ENCODE measurements around the gene GRIN2A. TPM values are rescaled to one million over a fixed set of nuclear protein-coding genes. Genes with fewer than 3 reads are reported as not detected.

Gene GRIN2A
- total RNA-seq, 1 donor: 3.4 TPM

DNA sequence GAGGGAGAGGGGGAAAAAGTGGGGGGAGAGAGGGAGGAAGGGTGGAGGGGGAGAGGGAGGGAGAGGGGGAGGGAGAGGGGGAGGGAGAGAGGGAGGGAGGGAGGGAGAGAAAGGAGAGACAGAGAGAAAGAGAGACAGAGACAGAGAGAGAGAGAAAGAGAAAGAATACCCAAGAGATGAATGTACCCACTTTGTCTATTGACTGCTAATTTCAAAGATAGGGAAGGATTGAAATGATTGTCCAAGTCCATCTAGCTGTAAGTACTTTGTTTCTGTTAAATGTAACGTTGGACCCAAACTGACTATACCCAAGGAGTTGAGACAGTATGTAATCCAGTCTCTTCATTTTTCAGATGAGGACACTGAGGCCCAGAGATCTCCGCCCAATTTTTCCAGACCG is 374.9 kb downstream of the GRIN2A start:
- TF ChIP-seq, protein P1, sequence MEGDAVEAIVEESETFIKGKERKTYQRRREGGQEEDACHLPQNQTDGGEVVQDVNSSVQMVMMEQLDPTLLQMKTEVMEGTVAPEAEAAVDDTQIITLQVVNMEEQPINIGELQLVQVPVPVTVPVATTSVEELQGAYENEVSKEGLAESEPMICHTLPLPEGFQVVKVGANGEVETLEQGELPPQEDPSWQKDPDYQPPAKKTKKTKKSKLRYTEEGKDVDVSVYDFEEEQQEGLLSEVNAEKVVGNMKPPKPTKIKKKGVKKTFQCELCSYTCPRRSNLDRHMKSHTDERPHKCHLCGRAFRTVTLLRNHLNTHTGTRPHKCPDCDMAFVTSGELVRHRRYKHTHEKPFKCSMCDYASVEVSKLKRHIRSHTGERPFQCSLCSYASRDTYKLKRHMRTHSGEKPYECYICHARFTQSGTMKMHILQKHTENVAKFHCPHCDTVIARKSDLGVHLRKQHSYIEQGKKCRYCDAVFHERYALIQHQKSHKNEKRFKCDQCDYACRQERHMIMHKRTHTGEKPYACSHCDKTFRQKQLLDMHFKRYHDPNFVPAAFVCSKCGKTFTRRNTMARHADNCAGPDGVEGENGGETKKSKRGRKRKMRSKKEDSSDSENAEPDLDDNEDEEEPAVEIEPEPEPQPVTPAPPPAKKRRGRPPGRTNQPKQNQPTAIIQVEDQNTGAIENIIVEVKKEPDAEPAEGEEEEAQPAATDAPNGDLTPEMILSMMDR (IDR thresholded peaks at IDR 0.05; ENCODE audit: insufficient read depth, low read length): no peak

DNA sequence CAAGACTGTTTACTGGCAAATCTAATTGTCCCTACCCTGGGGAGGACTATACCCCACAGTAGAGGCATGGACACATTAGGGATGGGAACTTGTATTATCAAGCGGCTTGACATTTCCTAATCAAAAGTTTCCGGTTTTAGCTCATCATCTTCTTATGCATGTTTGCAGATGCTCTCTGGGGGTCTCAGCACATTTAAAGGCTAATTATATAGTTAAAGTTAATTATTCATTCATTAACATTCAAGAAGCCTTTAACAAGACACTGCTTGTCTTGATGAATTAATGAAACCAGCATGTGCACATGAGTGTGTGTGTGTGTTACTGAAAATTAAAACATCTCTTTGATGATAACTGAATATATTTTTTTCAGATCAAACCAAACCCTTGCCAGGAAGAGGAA is 377.1 kb downstream of the GRIN2A start:
- TF ChIP-seq, protein P1 (IDR thresholded peaks at IDR 0.05; ENCODE audit: insufficient read depth, low read length): no peak
- H3K4me3 ChIP-seq (ENCODE audit: low read depth, low read length): no peak overlapping the region
- no peak for DNase-seq (ENCODE audit: low read depth)

More for the DNA sequence above, 374.9 kb downstream of the GRIN2A start:
- DNase-seq (ENCODE audit: low read depth): no peak
- H3K4me3 ChIP-seq (ENCODE audit: low read depth, low read length): no peak overlapping the region

DNA sequence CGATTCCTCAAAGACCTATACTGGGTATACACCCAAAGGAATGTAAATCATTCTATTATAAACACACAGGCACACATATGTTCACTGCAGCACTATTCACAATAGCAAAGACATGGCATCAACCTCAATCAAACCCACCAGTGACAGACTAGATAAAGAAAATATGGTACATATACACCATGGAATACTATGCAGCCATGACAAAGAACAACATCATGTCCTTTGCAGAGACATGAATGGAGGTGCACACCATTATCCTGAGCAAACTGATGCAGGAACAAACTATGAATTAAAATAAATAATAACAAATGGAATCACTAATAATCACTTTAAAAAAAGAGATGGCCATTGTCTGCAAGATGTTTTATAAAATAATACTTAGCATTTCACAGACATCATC is 380.1 kb downstream of the GRIN2A start:
- no peak overlapping the region for H3K4me3 ChIP-seq (ENCODE audit: low read depth, low read length)
- DNase-seq (ENCODE audit: low read depth): no peak
- TF ChIP-seq, protein P1 (IDR thresholded peaks at IDR 0.05; ENCODE audit: insufficient read depth, low read length): no peak

DNA sequence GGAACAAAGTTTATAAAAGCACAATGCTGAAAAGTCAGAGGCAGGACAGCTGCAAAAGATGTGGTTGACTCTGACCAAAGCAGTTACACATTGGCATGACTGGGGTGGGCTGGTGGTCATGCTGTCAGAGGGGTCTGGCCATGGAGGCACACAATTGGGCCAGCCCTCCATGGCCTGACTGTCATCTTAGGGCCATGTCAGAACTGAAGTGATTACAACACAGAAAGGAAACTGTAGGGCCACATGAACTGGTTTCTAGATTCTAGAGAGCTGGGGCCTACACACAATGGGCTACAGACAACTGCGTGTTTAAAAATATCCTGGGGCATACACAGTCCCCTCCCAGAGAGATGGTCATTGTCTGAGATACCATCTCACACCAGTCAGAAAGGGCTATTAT is 380.6 kb downstream of the GRIN2A start:
- TF ChIP-seq, protein P1 (IDR thresholded peaks at IDR 0.05; ENCODE audit: insufficient read depth, low read length): no peak
- no peak for DNase-seq (ENCODE audit: low read depth)

DNA sequence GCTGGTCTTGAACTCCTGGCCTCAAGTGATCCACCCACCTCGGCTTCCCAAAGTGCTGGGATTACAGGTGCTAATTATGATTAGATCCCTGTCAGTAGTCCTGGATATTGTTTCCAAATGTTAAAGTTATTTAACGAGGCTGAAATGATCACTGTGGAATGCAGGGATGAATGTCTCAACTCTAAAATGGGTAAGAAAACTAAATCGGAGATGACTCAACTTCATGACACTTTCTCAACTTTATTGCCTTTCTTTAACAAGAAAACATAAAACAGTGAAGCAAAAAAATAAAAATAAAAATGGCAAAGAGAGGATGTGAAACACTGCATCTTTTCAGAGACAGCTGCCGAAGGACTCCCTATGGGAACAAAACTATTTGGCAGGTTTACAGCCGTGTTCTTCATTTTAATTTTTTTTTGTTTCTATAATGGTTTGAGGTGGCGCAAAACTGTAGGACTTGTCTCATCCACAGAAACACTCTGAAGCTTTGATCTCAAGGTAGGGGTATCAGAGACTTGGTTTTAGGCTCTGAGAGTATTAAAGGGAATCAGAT is 382.0 kb downstream of the GRIN2A start:
- H3K4me3 ChIP-seq (ENCODE audit: low read depth, low read length): no peak overlapping the region
- TF ChIP-seq, protein P1 (IDR thresholded peaks at IDR 0.05; ENCODE audit: insufficient read depth, low read length): no peak
- DNase-seq (ENCODE audit: low read depth): no peak

More for the DNA sequence above, 380.6 kb downstream of the GRIN2A start:
- no peak overlapping the region for H3K4me3 ChIP-seq (ENCODE audit: low read depth, low read length)

DNA sequence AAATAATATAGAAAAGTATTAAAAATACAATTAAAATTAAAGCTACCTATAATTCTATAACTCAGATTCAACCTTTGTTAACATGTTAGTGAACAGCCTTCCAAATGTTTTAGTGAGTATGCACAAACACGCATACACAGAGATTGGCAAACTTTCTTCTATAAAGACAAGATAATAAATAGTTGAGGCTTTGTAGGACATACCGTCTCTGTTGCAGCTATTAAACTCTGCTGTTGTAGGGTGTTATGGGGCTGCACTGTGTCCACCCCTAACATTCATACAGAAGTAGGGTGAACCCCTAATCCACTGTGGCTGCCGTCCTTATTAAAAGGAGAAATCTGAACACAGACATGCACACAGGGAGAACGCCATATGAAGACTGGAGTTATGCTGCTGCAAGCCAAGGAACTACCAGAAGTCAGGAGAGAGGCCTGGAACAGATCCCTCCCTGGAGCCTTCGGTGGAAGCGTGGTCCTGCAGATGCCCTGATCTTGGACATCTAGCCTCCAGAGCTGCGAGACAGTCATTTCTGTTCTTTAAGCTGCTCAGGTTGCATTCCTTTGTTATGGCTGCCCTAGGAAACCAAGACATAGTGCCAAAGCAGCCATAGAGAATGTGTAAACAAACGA is 383.2 kb downstream of the GRIN2A start:
- no peak for DNase-seq (ENCODE audit: low read depth)
- no peak overlapping the region for H3K4me3 ChIP-seq (ENCODE audit: low read depth, low read length)
- TF ChIP-seq, protein P1 (IDR thresholded peaks at IDR 0.05; ENCODE audit: insufficient read depth, low read length): no peak
